GM21423 (cell line): ENCODE measurements around the gene UNKL.

Source experiments
- ATAC-seq: cut with Tn5 transposase; IDR thresholded peaks from one replicate; pipeline ENCODE4 v1.9.1; 2021; ENCODE audit warnings: mild to moderate bottlenecking, moderate library complexity; ENCODE audit not compliant: unreplicated experiment

Gene UNKL

GRCh38 chr16:1378804-1379303 lies 35.6 kb downstream of the UNKL start:
- ATAC-seq = no peak

- no peak for ATAC-seq
These were observed 36.3 kb downstream of the UNKL start for GRCh38 chr16:1378087-1378803.

DNA sequence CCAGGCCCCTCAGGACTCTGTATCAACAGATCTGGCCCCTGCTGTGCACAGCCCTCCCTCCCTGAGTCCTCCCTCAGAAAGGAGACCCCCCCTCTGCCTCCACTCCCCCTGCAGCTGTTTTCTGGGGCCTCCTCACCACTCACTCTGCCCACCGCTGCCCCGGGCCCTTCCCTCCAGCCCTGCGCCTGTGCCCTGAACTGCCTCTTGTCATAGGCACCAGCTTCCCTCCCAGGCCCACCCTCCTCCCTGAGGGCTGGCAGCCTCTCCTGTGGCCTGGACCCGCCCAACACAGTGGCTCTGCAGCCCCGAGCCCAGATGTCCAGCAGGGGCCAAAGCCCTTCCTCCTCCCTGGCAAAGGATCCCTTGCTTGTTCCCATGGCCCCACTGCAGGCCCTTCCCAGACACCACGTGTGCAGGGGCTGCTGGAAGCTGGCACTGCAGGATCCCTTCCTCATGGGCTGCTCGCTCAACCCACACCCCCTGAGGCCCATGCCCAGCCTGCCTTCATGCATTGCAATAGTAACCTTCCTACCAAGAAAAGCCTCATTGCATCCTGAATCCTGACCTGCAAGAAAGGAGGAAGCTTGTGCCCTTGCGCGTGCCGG lies 37.0 kb downstream of the UNKL start:
- no peak for ATAC-seq

GRCh38 chr16:1375741-1376410 lies 38.6 kb downstream of the UNKL start:
- ATAC-seq = no peak

GRCh38 chr16:1375298-1375640 lies 39.2 kb downstream of the UNKL start:
- ATAC-seq = no peak

- ATAC-seq = no peak
These were observed 39.8 kb downstream of the UNKL start for GRCh38 chr16:1374418-1375297.

DNA sequence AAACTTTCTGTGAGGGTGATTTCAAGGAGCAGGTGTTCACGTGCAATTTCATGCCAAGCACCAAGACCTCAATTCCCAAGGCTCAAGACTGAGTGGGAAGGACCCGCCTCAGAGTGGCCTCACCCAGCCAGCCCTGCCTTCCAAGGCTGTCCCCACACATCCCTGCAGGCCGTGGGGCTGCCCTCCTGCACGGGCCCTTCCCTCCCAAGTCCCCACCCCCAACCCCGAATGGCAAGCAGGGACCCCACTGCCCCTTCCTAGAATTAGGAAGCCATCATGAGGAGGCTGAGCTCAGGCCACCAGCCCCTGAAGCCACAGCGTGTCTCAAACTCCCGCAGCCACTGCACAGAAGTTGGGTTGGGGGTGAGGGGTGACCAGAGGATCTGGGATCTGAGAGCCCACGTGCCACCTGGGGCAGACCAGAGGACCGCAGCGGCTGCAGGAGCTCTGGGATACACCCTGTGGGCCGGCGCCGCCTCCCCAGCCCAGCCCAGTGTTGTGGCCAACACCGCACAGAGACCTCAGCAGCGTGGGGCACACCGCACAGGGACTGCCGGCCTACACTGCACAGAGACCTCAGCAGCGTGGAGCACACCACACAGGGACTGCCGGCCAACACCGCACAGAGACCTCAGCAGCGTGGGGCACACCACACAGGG lies 42.1 kb downstream of the UNKL start:
- ATAC-seq = no peak

GRCh38 chr16:1371054-1371978 lies 43.2 kb downstream of the UNKL start:
- ATAC-seq = no peak

DNA sequence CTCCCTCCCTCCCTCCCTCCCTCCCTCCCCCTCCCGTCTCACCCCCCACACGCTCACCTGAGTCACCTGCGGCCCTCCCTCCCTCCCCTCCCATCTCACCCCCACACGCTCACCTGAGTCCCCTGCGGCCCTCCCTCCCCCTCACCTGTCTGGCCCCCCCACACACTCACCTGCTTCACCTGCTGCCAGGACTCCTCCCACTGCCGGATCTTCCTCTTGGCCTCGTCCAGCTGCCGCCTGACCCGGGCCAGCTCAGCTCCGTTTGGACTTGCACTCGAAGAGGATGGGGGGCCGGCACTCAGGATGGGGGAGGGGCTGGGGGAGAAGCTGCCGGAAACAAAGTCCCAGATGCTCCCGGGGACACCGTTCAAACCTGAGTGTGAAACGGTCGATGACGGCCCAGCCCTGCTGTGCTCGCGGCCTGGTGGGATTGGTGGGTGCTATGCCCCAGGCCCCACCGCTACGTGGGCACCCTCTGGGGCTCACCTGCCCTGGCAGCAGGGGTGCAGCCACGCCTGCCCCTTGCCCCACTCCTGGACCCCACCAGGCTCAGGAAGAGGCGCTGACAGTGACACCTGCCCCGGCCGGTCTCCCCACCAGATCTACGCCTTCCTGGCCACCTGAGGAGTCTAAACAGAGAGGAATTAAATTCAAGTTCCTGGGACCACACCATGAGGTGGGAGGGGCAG lies 46.9 kb downstream of the UNKL start:
- no peak for ATAC-seq

- no peak for ATAC-seq
These were observed 47.7 kb downstream of the UNKL start for GRCh38 chr16:1366712-1367299.

GRCh38 chr16:1366060-1366711 lies 48.3 kb downstream of the UNKL start:
- no peak for ATAC-seq

- ATAC-seq = no peak
These were observed 50.0 kb downstream of the UNKL start for GRCh38 chr16:1364510-1364909.

GRCh38 chr16:1363501-1364041 lies 50.9 kb downstream of the UNKL start:
- ATAC-seq = no peak

DNA sequence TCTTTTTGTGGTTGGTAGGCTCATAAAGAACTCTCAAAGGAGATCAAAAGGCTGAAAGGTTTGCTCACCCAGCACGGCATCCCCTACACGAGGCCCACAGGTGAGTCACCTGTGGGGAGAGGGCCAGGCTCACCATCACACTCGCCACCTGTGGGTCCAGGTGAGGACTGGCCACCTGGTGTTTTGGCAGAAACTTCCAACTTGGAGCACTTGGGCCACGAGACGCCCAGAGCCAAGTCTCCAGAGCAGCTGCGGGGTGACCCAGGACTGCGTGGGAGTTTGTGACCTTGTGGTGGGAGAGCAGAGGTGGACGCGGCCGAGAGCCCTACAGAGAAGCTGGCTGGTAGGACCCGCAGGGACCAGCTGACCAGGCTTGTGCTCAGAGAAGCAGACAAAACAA lies 51.7 kb downstream of the UNKL start:
- no peak for ATAC-seq

DNA sequence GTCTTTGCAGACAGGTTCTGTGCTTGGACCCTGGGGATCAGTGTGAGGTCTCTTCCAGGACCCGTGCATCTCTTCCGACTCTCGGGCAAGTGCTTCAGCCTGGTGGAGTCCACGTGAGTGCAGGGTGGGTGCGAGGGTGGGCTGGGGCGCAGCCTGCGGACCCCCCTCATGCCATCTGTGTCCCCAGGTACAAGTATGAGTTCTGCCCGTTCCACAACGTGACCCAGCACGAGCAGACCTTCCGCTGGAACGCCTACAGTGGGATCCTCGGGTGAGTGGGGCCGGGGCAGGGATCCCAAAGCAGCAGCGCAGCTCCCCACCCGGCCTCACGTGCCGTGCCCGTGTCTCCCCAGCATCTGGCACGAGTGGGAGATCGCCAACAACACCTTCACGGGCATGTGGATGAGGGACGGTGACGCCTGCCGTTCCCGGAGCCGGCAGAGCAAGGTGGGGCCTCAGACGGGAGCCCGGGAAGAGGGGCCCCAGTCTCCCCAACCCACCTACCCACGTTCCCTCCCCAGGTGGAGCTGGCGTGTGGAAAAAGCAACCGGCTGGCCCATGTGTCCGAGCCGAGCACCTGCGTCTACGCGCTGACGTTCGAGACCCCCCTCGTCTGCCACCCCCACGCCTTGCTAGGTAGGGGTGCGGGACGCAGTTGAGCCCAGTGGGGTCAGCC lies 52.7 kb downstream of the UNKL start:
- no peak for ATAC-seq

DNA sequence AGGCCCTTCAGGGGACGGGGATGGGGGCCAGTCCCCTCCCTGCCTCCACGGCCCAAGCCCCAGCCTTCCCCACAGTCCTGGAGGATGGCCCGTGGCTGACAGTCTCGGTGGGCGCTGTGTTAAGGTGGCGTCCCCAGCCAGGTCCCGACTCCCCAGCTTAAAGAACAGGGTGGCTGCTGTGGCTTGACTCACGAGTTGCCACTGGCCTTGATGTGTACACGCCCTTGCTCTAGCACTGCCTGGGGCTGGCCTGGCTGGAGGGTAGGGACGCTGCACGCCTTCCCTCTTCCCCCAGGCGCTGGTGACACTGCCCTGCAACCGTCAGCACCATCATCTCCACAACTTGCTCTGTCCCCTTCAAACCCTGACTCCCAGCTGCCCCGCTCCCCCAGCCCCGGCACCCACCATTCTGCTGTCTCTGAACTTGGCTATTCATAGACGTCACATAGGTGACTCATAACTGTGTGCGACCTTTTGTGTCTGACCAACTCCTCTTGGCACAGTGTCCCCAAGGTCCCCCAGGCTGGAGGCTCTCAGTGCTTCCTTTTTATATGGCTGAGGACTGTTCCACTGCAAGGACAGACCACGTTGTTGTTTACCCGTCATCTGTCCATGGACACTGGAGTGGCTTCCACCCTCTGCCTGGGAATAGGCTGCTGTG lies 56.5 kb downstream of the UNKL start:
- no peak for ATAC-seq
